ENCODE data around the gene BORCS8.
"Not testable (repeated sequence)": the region's sequence is repeated elsewhere in the genome, so short reads cannot be mapped to it uniquely, and the experiment has no call there.

BORCS8 gene

GRCh38 chr19:19192078-19192882 lies at the start of gene BORCS8, which contains the start of gene RFXANK:
Gene BORCS8 (minus strand): TSS chr19:19192152. CDS start chr19:19192117, 35 bp downstream.
Gene RFXANK (plus strand): TSS chr19:19192258. CDS start chr19:19193947, 1,689 bp downstream.
- Histone ChIP-seq H3K27ac (peak within 1 kb of the TSS; percentile 94 to 100 (median 99)), H3K4me3 (peak within 1 kb of the TSS; percentile 72 to 99 (median 90))

- Histone ChIP-seq H3K27ac (no peak overlapping the region), H3K4me3 (no peak overlapping the region)
Measured at GRCh38 chr19:19240476-19240875, 48.5 kb upstream of the BORCS8 start.

- Histone ChIP-seq H3K4me3 (no peak overlapping the region), H3K27ac (no peak overlapping the region)
Measured at GRCh38 chr19:19239675-19240074, 47.7 kb upstream of the BORCS8 start.

GRCh38 chr19:19238126-19238894 lies 46.4 kb upstream of the BORCS8 start:
- H3K4me3 ChIP-seq, result no peak overlapping the region
- no peak overlapping the region for H3K27ac ChIP-seq

- Histone ChIP-seq H3K4me3 (no peak overlapping the region), H3K27ac (no peak overlapping the region)
Measured at GRCh38 chr19:19236173-19236572, 44.2 kb upstream of the BORCS8 start.

GRCh38 chr19:19234220-19234816 lies 42.4 kb upstream of the BORCS8 start:
- Histone ChIP-seq H3K4me3 (no peak overlapping the region), H3K27ac (no peak overlapping the region)

- Histone ChIP-seq H3K4me3 (no peak overlapping the region), H3K27ac (no peak overlapping the region)
Measured at GRCh38 chr19:19232261-19232721, 40.3 kb upstream of the BORCS8 start.

GRCh38 chr19:19230999-19231398 lies 39.0 kb upstream of the BORCS8 start:
- Histone ChIP-seq H3K27ac (no peak overlapping the region), H3K4me3 (no peak overlapping the region)

GRCh38 chr19:19229701-19230100 lies 37.7 kb upstream of the BORCS8 start:
- Histone ChIP-seq H3K4me3 (no peak overlapping the region), H3K27ac (no peak overlapping the region)

GRCh38 chr19:19227217-19227616 lies 35.3 kb upstream of the BORCS8 start:
- Histone ChIP-seq H3K27ac (no peak overlapping the region), H3K4me3 (no peak overlapping the region)

GRCh38 chr19:19226663-19227062 lies 34.7 kb upstream of the BORCS8 start:
- no peak overlapping the region for H3K27ac ChIP-seq
- H3K4me3 ChIP-seq, result no peak overlapping the region

GRCh38 chr19:19226204-19226603 lies 34.3 kb upstream of the BORCS8 start:
- H3K4me3 ChIP-seq, result no peak overlapping the region
- no peak overlapping the region for H3K27ac ChIP-seq

GRCh38 chr19:19224852-19225494 lies 33.0 kb upstream of the BORCS8 start:
- Histone ChIP-seq H3K4me3 (peak overlapping the region; percentile 7 to 38 (median 23)), H3K27ac (no peak overlapping the region)

GRCh38 chr19:19224150-19224851 lies 32.3 kb upstream of the BORCS8 start:
- Histone ChIP-seq H3K27ac (no peak overlapping the region), H3K4me3 (peak overlapping the region in 5 of 7 experiments; percentile 7 to 38 (median 28))

GRCh38 chr19:19223636-19224035 lies 31.7 kb upstream of the BORCS8 start:
- Histone ChIP-seq H3K27ac (no peak overlapping the region), H3K4me3 (no peak overlapping the region)

- no peak overlapping the region for H3K4me3 ChIP-seq
- no peak overlapping the region for H3K27ac ChIP-seq
Measured at GRCh38 chr19:19223060-19223459, 31.1 kb upstream of the BORCS8 start.

GRCh38 chr19:19221000-19221399 lies 29.0 kb upstream of the BORCS8 start:
- not testable (repeated sequence) for H3K27ac ChIP-seq, H3K4me3 ChIP-seq

- Histone ChIP-seq H3K27ac (no peak overlapping the region), H3K4me3 (no peak overlapping the region)
Measured at GRCh38 chr19:19218911-19219310, 27.0 kb upstream of the BORCS8 start.

- Histone ChIP-seq H3K4me3 (no peak overlapping the region), H3K27ac (no peak overlapping the region)
Measured at GRCh38 chr19:19217099-19217498, 25.1 kb upstream of the BORCS8 start.
